WTC11 (cell line): ENCODE measurements around the gene MYPOP. TPM values are rescaled to one million over a fixed set of nuclear protein-coding genes. Genes with fewer than 3 reads are reported as not detected.

Source experiments
- ATAC-seq: fragments of 200-7000 bp; cut with Tn5 transposase; 2 replicates; pipeline ENCODE4 v1.10.0; 2021; ENCODE audit warnings: mild to moderate bottlenecking, moderate library complexity
- CTCF ChIA-PET: fragments of 300-600 bp; sonication (Branson Sonifier 250); formaldehyde crosslinking; loops from one replicate; lab custom pipeline; 2021; ENCODE audit warnings: antibody characterized with exemption; lab: Charles Lee
- POLR2A ChIA-PET: fragments of 350-600 bp; sonication (Branson Sonifier 250); formaldehyde crosslinking; loops from one replicate; lab custom pipeline; 2021; ENCODE audit warnings: antibody characterized with exemption; lab: Charles Lee
- DNase-seq: peaks from one replicate; pipeline ENCODE4 v3.0.0; 2021; ENCODE audit warnings: low spot score
- H3K27ac Mint-ChIP-seq: 2 replicates; pipeline ENCODE4 v1.8.0; 2021; ENCODE audit warnings: mixed read lengths
- H3K27me3 Mint-ChIP-seq: 2 replicates; pipeline ENCODE4 v1.8.0; 2021; ENCODE audit warnings: low read depth, mild to moderate bottlenecking, moderate library complexity, mixed read lengths
- H3K36me3 Mint-ChIP-seq: 2 replicates; pipeline ENCODE4 v1.8.0; 2021; ENCODE audit warnings: mixed read lengths
- H3K4me1 Mint-ChIP-seq: 2 replicates; pipeline ENCODE4 v1.8.0; 2022; ENCODE audit warnings: mixed read lengths
- H3K4me3 Mint-ChIP-seq: 2 replicates; pipeline ENCODE4 v1.8.0; 2021; ENCODE audit warnings: mild to moderate bottlenecking, moderate library complexity, mixed read lengths
- H3K9me3 Mint-ChIP-seq: 2 replicates; pipeline ENCODE4 v1.8.0; 2021; ENCODE audit warnings: mixed read lengths
- ARID4B ChIP-seq: sonication (generic); formaldehyde crosslinking; IDR thresholded peaks from 2 replicates; pipeline ENCODE4 v1.8.0; 2023; ENCODE audit warnings: missing genetic modification reagents, mild to moderate bottlenecking, borderline replicate concordance
- ATF2 ChIP-seq: sonication (generic); formaldehyde crosslinking; IDR thresholded peaks from 2 replicates; pipeline ENCODE4 v1.8.1; 2022; ENCODE audit warnings: low read depth, missing genetic modification reagents, borderline replicate concordance
- CTCF ChIP-seq: fragments of 200-600 bp; IDR thresholded peaks from 2 replicates; pipeline ENCODE4 v1.8.0; 2022; ENCODE audit warnings: antibody characterized with exemption
- E2F1 ChIP-seq: sonication (generic); formaldehyde crosslinking; IDR thresholded peaks from 2 replicates; pipeline ENCODE4 v1.8.0; 2022; ENCODE audit warnings: mild to moderate bottlenecking, missing genetic modification reagents
- JUN ChIP-seq: sonication (generic); formaldehyde crosslinking; IDR thresholded peaks from 2 replicates; pipeline ENCODE4 v1.8.0; 2023; ENCODE audit warnings: mild to moderate bottlenecking, missing genetic modification reagents
- NFE2L1 ChIP-seq: sonication (generic); formaldehyde crosslinking; IDR thresholded peaks from 2 replicates; pipeline ENCODE4 v1.8.1; 2023; ENCODE audit warnings: missing genetic modification reagents
- PREB ChIP-seq: sonication (generic); formaldehyde crosslinking; IDR thresholded peaks from 2 replicates; pipeline ENCODE4 v1.8.1; 2022; ENCODE audit warnings: mild to moderate bottlenecking, missing genetic modification reagents, moderate library complexity, borderline replicate concordance
- SMAD3 ChIP-seq: sonication (generic); formaldehyde crosslinking; IDR thresholded peaks from 2 replicates; pipeline ENCODE4 v1.8.0; 2022; ENCODE audit warnings: missing genetic modification reagents, mild to moderate bottlenecking, borderline replicate concordance
- USF2 ChIP-seq: sonication (generic); formaldehyde crosslinking; IDR thresholded peaks from 2 replicates; pipeline ENCODE4 v1.8.1; 2023; ENCODE audit warnings: mild to moderate bottlenecking, missing genetic modification reagents, moderate library complexity
- ZMAT4 ChIP-seq: fragments of 250-450 bp; sonication (Bioruptor Pico); IDR thresholded peaks from 2 replicates; pipeline ENCODE4 v1.9.0; 2021; ENCODE audit warnings: mild to moderate bottlenecking
- ZNF425 ChIP-seq: fragments of 250-450 bp; sonication (Bioruptor Pico); conservative IDR thresholded peaks from 2 replicates; pipeline ENCODE4 v1.9.0; 2021; ENCODE audit warnings: mild to moderate bottlenecking
- total RNA-seq: library from RNA; stranded (reverse); gene quantifications from 3 replicates; pipeline ENCODE4 v1.2.3, GENCODE V29; 2021

Gene MYPOP
- total RNA-seq, 1 experiment from 2014 or later = 13.6 TPM

GRCh38 chr19:45842198-45842597 lies 60.2 kb downstream of the MYPOP start:
- ChIA-PET CTCF (interaction anchor here (2.4 kb wide), 1 partner anchor 25 kb away, joined by 9 read pairs; no protein-coding TSS in a partner anchor), POLR2A (no interaction called here)
- TF ChIP-seq ZMAT4 = no peak
- no peak for TF ChIP-seq USF2 (CRISPR knock-in tag)
- TF ChIP-seq ARID4B = no peak
- TF ChIP-seq E2F1 (CRISPR knock-in tag) = no peak
- TF ChIP-seq NFE2L1 (CRISPR knock-in tag) = no peak
- no peak for TF ChIP-seq CTCF
- no peak for TF ChIP-seq PREB (CRISPR knock-in tag)
- no peak for TF ChIP-seq JUN
- no peak for TF ChIP-seq SMAD3 (CRISPR knock-in tag)
- no peak for TF ChIP-seq ZNF425 (CRISPR knock-in tag)
- TF ChIP-seq ATF2 (CRISPR knock-in tag) = no peak
- Mint-ChIP-seq H3K4me3 (no peak overlapping the region), H3K9me3 (no peaks in the 10 kb centered on the region), H3K27me3 (no peaks in the 10 kb centered on the region), H3K36me3 (peaks cover 81% of the 10 kb centered on the region), H3K4me1 (no peaks in the 10 kb centered on the region), H3K27ac (no peak overlapping the region)
- ATAC-seq (no peak), DNase-seq (no peak)

Other genes with a start within 250 kb of the MYPOP start
- 1.6 to 1.8 TPM (median 1.7 TPM) in 3 replicates for gene GIPR, start 234.4 kb downstream of the MYPOP start, total RNA-seq
- 739 to 792 TPM (median 784 TPM) in 3 replicates for gene SNRPD2, start 210.7 kb downstream of the MYPOP start, total RNA-seq
- gene QPCTL, start 209.9 kb downstream of the MYPOP start, total RNA-seq = 23.8 to 33.3 TPM (median 27.5 TPM) in 3 replicates
- gene FBXO46, start 171.7 kb downstream of the MYPOP start, total RNA-seq = 40.1 to 46.3 TPM (median 43.3 TPM) in 3 replicates
- gene MEIOSIN, start 169.2 kb downstream of the MYPOP start, total RNA-seq = 0.11 to 0.23 TPM in 2 of 3 replicates, not detected in the other
- 26.0 to 37.0 TPM (median 36.5 TPM) in 3 replicates for gene SIX5, start 133.4 kb downstream of the MYPOP start, total RNA-seq
- gene DMPK, start 120.1 kb downstream of the MYPOP start, total RNA-seq = 34.4 to 42.7 TPM (median 38.8 TPM) in 3 replicates
- 50.2 to 60.7 TPM (median 56.6 TPM) in 3 replicates for gene DMWD, start 109.8 kb downstream of the MYPOP start, total RNA-seq
- 0.16 to 0.39 TPM (median 0.25 TPM) in 3 replicates for gene RSPH6A, start 87.3 kb downstream of the MYPOP start, total RNA-seq
- 105 to 111 TPM (median 106 TPM) in 3 replicates for gene SYMPK, start 39.5 kb downstream of the MYPOP start, total RNA-seq
- 20.7 to 24.6 TPM (median 24.2 TPM) in 3 replicates for gene FOXA3, start 38.3 kb downstream of the MYPOP start, total RNA-seq
- 29.8 to 32.3 TPM (median 30.3 TPM) in 3 replicates for gene IRF2BP1, start 16.5 kb downstream of the MYPOP start, total RNA-seq
- 0.13 to 0.18 TPM in 2 of 3 replicates, not detected in the other for gene NANOS2, start 12.2 kb upstream of the MYPOP start, total RNA-seq
- 11.3 to 15.6 TPM (median 15.4 TPM) in 3 replicates for gene NOVA2, start 71.3 kb upstream of the MYPOP start, total RNA-seq
- 25.2 to 33.7 TPM (median 26.6 TPM) in 3 replicates for gene CCDC61, start 92.9 kb upstream of the MYPOP start, total RNA-seq
- not detected in 3 replicates for gene PGLYRP1, start 120.4 kb upstream of the MYPOP start, total RNA-seq
- 0.20 to 0.37 TPM (median 0.34 TPM) in 3 replicates for gene IGFL4, start 138.4 kb upstream of the MYPOP start, total RNA-seq
- gene IGFL3, start 222.1 kb upstream of the MYPOP start, total RNA-seq = not detected in 3 replicates
- gene IGFL2, start 245.6 kb upstream of the MYPOP start, total RNA-seq = not detected in 3 replicates